ENCODE measurements around the gene PPM1N. TPM values are rescaled to one million over a fixed set of nuclear protein-coding genes. Genes with fewer than 3 reads are reported as not detected.
"Not testable (repeated sequence)": the region's sequence is repeated elsewhere in the genome, so short reads cannot be mapped to it uniquely, and the experiment has no call there.

Gene PPM1N
- total RNA-seq, 1 donor from 2014 or later = 0.75 TPM

GRCh38 chr19:45508417-45508860 lies 10.2 kb downstream of the PPM1N start:
- DNase-seq (ENCODE audit: low read depth) = no peak

GRCh38 chr19:45508861-45509691 lies 10.8 kb downstream of the PPM1N start:
- DNase-seq (ENCODE audit: low read depth) = peak; percentile 21

- no peak for DNase-seq (ENCODE audit: low read depth)
Observed at GRCh38 chr19:45509692-45510015, 11.4 kb downstream of the PPM1N start.

- DNase-seq (ENCODE audit: low read depth) = not testable (repeated sequence)
Observed at GRCh38 chr19:45510352-45510751, 12.1 kb downstream of the PPM1N start.

GRCh38 chr19:45511074-45511473 lies 12.8 kb downstream of the PPM1N start:
- DNase-seq (ENCODE audit: low read depth) = no peak

GRCh38 chr19:45512881-45513483 lies 14.7 kb downstream of the PPM1N start:
- no peak for DNase-seq (ENCODE audit: low read depth)

GRCh38 chr19:45514376-45515051 lies 16.3 kb downstream of the PPM1N start:
- peak; percentile 33 for DNase-seq (ENCODE audit: low read depth)

- DNase-seq (ENCODE audit: low read depth) = no peak
Observed at GRCh38 chr19:45515081-45515624, 16.9 kb downstream of the PPM1N start.

GRCh38 chr19:45515807-45516401 lies 17.7 kb downstream of the PPM1N start:
- no peak for DNase-seq (ENCODE audit: low read depth)

- DNase-seq (ENCODE audit: low read depth) = no peak
Observed at GRCh38 chr19:45517238-45517637, 19.0 kb downstream of the PPM1N start.

GRCh38 chr19:45517641-45518468 lies 19.6 kb downstream of the PPM1N start:
- DNase-seq (ENCODE audit: low read depth) = no peak

GRCh38 chr19:45518469-45518826 lies 20.2 kb downstream of the PPM1N start:
- DNase-seq (ENCODE audit: low read depth) = no peak

GRCh38 chr19:45522010-45522941 lies 24.0 kb downstream of the PPM1N start:
- DNase-seq (ENCODE audit: low read depth) = no peak

GRCh38 chr19:45523642-45524256 lies 25.5 kb downstream of the PPM1N start:
- DNase-seq (ENCODE audit: low read depth) = peak; percentile 80

- DNase-seq (ENCODE audit: low read depth) = no peak
Observed at GRCh38 chr19:45524575-45525129, 26.4 kb downstream of the PPM1N start.

GRCh38 chr19:45526143-45526542 lies 27.9 kb downstream of the PPM1N start:
- peak; percentile 49 for DNase-seq (ENCODE audit: low read depth)

- DNase-seq (ENCODE audit: low read depth) = no peak
Observed at GRCh38 chr19:45526971-45527370, 28.7 kb downstream of the PPM1N start.

- no peak for DNase-seq (ENCODE audit: low read depth)
Observed at GRCh38 chr19:45527731-45528130, 29.5 kb downstream of the PPM1N start.

- DNase-seq (ENCODE audit: low read depth) = peak; percentile 43
Observed at GRCh38 chr19:45528149-45528743, 30.0 kb downstream of the PPM1N start.

All from renal cortical epithelial cell (primary cell).